HCEC 1CT (cell line): ENCODE data around the gene OR10J1.
A peak's percentile ranks its signal among the peaks of the same experiment; 100 is the strongest.
"Not testable (repeated sequence)": the region's sequence is repeated elsewhere in the genome, so short reads cannot be mapped to it uniquely, and the experiment has no call there.

Experiments used
- DNase-seq: peaks from one replicate; pipeline ENCODE4 v3.0.0-alpha.2; 2017

Gene OR10J1, protein sequence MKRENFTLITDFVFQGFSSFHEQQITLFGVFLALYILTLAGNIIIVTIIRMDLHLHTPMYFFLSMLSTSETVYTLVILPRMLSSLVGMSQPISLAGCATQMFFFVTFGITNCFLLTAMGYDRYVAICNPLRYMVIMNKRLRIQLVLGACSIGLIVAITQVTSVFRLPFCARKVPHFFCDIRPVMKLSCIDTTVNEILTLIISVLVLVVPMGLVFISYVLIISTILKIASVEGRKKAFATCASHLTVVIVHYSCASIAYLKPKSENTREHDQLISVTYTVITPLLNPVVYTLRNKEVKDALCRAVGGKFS

GRCh38 chr1:159439422-159439821, at the start of gene OR10J1:
OR10J1 (plus strand) TSS chr1:159439722; CDS start chr1:159439792, 70 bp downstream.
- DNase-seq: peak; percentile 12

GRCh38 chr1:159406821-159407220, 32.7 kb upstream of the OR10J1 start:
- DNase-seq: no peak

- DNase-seq: no peak
Measured at GRCh38 chr1:159408862-159409400, 30.6 kb upstream of the OR10J1 start.

DNA sequence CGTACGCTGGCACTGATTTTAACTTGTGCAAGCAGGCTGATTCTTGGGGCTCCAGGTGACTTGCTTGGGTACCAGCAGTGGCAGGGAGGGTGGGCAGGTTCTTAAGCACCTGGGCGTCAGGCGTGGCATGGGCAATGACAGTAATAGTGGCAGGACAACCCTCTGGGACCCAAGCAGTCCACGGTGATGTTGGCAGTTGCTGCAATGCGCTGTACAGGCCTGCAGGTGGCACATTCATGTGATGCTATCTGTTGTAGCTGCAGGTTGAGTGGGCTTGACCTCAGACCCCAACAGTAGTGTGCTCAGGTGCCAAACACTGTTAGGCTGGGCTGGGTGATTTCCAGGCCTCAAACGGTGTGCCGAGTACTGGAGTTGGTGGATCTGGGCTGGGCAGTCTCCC, 17.7 kb upstream of the OR10J1 start:
- DNase-seq: no peak

- peak; percentile 36 for DNase-seq
Measured at GRCh38 chr1:159428536-159428935, 11.0 kb upstream of the OR10J1 start.

DNA sequence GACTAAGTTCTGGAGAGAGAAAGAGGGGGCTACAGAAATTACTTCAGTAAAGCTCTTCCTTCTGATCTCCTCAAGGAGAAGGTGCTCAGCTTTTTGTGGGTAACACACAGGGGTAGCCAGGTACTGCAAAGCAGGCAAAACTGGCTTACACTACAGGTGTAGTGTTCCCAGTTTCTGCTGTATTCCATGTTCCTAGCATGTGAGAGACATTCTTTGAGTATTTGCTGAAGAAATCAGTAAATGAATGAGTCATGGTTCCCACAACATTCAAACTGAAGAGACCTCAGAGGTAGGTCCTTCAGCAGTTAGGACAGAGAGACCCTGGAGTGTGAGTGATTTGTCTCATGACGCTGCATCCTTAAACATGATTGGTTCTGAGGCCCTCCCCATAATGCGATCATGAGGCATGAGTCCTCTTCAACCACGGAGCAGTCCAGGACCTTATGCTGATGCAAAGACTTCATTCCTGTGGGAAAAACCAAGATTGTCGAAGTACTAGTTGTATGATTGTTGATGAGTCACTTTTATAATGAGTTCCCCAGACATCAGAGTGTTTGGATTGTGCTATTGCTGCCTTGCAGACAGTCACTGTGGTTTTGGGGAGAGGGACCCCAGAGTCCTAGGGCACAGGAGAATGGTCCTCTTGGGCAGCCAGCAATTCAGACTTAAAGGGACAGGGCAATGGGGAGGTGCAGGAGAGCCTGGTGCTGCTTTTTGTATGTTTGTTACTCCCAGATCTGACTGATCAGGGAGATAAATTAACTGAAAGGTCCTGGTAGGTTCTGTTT, 10.3 kb upstream of the OR10J1 start:
- DNase-seq: peak; percentile 97

- no peak for DNase-seq
Measured at GRCh38 chr1:159430985-159431384, 8.5 kb upstream of the OR10J1 start.

- no peak for DNase-seq
Measured at GRCh38 chr1:159431904-159432303, 7.6 kb upstream of the OR10J1 start, which contains the start of gene OR10J4. OR10J4 (plus strand) TSS chr1:159432204.

- no peak for DNase-seq
Measured at GRCh38 chr1:159436469-159436868, 3.1 kb upstream of the OR10J1 start.

GRCh38 chr1:159441360-159441759, 1.8 kb downstream of the OR10J1 start:
- no peak for DNase-seq

DNA sequence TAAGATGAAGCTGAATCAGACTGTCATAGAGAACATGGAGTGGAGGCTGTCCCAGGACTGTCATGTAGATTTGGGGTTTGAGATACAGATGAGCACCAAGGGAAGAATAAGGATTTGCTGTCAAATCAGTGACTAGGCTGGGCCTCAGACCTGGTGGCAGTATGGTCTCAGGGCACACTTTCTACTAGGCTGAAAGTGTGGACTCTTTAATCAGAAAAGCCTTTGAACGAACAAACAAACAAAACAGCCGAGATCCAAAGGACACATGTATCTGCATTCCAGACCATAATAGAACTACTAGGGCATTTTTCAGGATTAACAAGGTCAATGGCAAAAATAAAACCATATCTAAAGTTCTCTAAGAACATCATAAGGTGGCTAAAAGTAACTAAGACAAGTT, 2.9 kb downstream of the OR10J1 start:
- no peak for DNase-seq

DNA sequence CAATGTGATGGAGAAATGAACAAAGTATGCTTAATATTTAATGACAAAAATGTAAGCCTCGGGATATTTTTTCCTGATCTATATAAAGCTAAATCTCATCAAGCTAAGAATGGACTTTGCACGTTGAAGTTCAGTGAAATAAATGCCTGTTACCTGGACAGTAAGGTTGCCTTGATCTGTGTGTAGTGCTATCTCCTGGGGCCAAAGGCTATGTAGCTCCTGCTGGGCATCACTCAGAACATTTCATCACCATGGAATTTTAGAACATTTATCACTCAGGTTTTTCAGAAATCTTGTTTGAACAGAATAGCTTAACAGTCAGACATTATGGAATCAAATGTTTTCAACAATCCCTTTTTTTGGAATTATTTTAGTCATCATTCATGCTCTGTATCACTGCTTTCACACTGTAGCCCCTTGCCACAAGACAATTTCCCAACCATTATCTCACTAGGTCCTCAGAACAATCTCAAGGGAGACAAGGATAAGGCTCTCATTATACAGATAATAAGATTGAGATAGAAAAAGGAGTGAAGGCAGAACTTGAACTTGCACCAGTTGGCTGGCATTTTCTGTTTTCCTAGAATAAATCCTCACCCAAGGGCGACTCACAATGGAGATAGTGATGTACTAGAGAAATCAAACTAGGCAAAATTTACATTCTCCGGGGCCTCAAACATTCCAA, 3.7 kb downstream of the OR10J1 start:
- no peak for DNase-seq

GRCh38 chr1:159444511-159444910, 5.0 kb downstream of the OR10J1 start:
- DNase-seq: no peak

DNA sequence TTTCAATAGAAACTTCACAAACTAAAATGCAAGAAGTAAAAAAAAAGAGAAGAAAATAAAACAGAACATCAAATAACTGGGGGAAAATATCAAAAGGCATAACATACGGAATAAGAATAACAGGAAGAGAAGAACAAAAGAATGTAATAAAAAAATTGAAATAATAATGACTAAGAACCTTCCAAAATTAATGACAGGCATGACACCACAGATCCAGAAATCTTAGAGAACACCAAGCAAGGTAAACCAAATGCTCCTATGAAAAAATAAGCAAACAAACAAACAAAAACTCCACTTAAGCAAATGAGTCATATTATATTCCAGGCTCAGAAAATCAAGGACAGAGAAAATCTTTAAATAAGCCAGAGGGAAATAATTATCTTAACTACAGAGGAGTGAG, 8.7 kb downstream of the OR10J1 start:
- no peak for DNase-seq

DNA sequence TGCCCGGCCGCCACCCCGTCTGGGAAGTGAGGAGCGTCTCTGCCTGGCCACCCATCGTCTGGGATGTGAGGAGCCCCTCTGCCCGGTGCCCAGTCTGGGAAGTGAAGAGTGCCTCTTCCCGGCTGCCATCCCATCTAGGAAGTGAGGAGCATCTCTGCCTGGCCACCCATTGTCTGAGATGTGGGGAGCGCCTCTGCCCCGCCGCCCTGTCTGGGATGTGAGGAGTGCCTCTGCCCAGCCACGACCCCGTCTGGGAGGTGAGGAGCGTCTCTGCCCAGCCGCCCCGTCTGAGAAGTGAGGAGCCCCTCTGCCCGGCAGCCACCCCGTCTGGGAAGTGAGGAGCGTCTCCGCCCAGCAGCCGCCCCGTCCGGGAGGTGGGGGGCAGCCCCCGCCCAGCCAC, 10.1 kb downstream of the OR10J1 start:
- not testable (repeated sequence) for DNase-seq

DNA sequence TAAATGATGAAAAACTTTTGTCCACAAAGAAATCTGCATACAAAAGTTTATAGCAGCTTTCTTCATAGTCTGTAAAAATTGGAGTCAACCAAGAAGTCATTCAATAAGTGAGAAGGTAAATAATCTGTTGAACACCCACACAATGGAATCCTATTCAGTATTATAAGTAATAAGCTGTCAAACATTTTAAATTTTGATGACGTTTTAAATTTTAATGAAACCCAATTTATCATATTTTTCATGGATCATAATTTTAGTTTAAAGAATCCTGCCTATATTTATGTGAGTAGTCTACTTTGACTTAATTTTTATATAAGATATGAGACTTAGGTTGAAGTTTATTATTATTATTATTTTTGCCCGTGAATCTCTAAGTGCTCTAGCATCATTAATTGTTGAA, 20.0 kb downstream of the OR10J1 start:
- no peak for DNase-seq

DNA sequence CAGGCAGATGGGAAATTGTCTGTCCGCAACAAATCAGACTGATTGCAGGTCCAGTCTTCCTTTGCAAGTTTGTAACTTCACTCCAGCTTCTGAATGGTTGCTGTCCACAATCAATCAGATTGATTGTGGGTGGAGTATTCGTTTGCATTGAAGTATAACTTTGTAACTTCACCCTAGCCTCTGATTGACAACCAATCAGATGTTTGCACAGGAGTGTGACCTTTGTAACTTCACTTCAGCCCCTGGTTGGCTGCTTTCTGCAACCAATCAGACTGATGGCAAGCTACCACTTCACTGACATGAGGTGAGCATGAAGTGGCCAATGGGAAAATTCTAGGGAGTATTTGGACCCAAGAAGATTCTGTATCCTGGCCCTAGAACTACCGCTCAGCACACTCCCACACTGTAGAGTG, 25.7 kb downstream of the OR10J1 start:
- peak; percentile 23 for DNase-seq

GRCh38 chr1:159468321-159468720, 28.8 kb downstream of the OR10J1 start:
- DNase-seq: peak; percentile 77

DNA sequence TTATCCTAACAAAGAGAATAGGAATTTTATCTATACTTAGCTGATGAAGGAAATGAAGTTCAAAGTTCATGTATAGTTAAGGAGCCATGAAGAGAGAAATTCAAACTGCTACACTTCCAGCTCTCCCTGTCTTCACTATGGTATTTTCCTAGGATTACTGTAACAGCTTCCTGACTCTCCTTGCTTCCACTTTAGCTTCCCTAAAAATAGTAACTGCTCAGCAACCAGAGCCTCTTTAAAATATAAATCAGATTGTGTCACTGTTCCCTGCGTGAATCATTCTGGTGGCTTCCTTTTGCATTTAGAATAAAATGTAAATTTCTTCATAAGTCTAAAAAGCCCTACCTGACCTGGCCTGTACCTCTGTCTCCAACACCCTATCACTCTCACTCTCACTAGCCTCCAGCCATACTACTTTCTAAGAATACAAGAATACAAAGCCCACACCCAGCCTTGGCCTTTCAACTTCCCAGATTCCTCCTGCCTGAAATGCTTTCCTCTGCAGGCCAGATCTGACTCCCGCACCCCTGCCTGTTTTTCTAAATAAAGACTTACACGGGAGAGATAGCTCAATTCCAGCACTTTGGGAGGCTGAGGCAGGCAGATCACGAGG, 30.5 kb downstream of the OR10J1 start:
- DNase-seq: peak; percentile 65

DNA sequence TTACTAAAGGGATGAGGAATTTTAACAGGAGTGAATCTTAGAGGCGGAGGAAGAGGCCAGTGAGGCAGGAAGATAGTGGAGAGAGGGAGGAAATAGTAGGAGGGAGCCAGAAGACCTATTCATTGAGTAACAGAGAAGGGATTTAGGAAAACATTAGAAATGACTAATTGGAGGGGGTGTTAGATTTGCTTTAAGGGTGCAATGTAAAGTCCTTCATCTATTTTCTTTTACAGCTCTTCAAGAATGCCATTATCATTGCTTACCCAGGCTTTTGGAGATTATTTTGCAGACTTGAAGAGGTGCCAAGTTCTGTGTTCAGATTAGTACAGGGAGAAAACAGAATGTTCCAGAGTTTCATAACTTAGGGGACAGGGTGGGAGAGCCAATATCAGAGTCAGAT, 33.8 kb downstream of the OR10J1 start:
- peak; percentile 70 for DNase-seq

- no peak for DNase-seq
Measured at GRCh38 chr1:159474926-159475325, 35.4 kb downstream of the OR10J1 start.

DNA sequence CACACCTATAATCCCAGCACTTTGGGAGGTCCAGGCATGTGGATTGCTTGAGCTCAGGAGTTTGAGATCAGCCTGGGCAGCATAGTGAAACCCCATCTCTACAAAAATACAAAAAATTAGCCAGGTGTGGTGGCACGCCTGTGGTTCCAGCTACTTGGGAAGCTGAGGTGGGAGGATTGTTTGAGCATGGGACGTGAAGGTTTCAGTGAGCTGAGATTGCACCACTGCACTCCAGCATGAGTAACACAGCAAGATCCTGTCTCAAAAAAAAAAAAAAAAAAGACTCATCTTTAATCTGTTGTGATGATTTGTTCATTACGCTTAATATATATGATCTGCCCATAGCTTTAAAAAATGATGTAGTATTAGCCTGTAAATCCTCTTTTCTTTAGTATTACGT, 44.0 kb downstream of the OR10J1 start:
- DNase-seq: no peak
